HG03103 (cell line): ENCODE data around the gene LSR.

Experiments used
- ATAC-seq: cut with Tn5 transposase; IDR thresholded peaks from one replicate; pipeline ENCODE4 v1.9.1; 2021; ENCODE audit warnings: low read depth; ENCODE audit not compliant: unreplicated experiment

Gene LSR

DNA sequence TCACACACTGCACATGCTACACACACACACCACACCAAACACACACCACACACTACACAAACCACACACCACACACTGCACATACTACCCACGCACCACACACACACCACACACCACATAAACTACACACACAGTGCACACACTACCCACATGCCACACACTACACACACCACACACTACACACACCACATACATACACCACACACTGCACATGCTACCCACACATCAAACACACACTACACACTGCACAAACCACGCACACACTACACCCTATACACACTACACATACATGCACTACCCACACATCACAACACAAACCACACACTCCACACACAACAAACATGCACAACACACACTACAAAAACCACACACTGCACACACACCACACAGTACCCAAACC, 49.1 kb downstream of the LSR start:
- no peak for ATAC-seq

DNA sequence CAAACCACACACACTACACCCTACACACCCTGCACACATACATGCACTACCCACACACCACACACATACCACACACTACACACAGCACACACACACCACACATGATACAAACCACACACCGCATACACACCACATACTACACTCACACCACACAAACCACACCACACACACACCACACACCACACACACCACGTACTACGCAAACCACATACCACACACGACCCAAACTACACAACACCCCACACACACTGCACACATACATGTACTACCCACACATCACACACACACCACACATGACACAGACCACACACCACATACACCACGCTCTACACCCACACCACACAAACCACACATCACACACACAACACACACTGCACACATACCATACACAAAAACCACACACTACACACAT, 49.8 kb downstream of the LSR start:
- ATAC-seq: no peak

DNA sequence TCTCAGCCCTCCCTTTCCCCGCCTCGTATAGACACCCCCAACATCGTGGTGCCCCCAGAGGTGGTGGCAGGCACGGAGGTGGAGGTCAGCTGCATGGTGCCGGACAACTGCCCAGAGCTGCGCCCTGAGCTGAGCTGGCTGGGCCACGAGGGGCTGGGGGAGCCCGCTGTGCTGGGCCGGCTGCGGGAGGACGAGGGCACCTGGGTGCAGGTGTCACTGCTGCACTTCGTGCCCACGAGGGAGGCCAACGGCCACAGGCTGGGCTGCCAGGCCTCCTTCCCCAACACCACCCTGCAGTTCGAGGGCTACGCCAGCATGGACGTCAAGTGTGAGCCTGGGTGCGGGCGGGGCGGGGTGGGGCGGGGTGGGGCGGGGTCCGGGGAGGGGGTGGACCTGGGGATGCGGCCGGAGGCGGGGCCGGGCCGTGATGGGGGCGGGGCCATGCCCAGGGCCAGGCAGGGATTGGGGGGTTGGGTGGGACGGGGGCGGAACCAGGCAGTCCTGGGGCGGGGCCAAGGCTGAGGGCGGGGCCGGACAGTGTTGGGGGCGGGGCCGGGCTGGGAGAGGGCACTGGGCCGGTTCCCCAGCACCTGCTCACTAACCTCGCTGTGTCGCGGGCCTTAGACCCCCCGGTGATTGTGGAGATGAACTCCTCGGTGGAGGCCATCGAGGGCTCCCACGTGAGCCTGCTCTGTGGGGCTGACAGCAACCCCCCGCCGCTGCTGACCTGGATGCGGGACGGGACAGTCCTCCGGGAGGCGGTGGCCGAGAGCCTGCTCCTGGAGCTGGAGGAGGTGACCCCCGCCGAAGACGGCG, 50.9 kb downstream of the LSR start:
- no peak for ATAC-seq

DNA sequence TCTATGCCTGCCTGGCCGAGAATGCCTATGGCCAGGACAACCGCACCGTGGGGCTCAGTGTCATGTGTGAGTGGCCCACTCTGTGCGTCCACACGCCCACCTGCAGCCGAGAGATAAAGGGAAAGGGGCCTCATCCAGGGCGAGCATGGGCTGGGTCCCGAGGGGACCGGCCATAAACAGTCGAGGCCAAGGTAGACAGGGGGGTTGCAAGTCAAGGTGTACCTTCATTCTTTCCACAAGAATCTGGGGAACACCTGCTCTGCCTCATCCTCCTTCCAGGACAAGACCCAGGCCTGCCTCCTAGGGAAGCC, 51.5 kb downstream of the LSR start:
- no peak for ATAC-seq

DNA sequence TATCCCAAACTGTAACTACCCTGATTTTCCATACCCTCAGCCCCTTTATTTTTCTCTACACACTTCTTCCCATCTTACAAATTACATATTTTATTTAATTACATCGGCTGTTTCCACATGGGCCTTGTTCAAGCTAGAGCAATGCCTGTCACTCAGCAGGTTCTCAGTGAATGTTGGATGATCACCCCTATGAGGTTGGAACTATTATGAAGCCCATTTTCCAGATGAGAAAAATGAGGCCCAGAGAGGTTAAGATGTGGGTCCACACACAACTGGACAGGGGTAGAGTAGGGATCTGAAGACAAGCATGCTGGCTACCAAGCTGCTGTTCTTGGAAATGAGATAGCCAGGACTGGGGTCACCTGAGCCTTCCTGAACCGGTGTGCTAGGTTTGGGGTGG, 53.2 kb downstream of the LSR start:
- ATAC-seq: no peak

DNA sequence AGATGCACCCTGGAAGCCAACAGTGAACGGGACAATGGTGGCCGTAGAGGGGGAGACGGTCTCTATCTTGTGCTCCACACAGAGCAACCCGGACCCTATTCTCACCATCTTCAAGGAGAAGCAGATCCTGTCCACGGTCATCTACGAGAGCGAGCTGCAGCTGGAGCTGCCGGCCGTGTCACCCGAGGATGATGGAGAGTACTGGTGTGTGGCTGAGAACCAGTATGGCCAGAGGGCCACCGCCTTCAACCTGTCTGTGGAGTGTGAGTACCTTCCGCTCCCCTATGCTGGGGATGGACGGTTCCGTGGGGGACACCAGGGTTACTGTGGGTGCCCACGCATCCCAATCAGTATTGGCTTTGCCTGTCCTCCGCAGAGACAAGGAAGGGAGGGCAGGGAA, 53.6 kb downstream of the LSR start:
- no peak for ATAC-seq

DNA sequence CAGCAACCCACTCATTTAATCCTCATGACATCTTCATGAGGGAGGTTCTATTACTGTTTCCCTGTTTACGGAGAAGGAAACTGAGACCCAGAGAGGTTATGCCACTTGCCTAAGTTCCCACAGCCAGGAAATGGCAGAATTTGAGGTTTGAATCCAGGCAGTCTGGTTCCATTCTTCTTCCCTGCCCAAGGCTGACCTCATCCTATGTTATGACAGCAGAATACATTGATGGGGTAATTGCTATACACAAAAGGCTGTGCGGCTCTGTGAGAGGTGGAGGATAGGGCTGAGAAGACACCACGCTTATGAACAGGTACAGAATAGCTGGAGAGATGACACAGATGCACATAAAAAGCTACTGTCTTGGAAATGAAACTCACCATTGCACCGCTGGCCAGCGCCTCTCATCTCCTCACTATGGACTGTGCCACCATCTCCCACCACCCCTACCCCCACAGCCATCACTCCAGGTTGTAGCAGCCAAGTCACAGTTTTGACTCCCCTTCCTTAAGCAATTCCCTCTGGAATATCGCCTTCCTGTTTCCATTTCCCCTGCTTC, 54.6 kb downstream of the LSR start:
- no peak for ATAC-seq

DNA sequence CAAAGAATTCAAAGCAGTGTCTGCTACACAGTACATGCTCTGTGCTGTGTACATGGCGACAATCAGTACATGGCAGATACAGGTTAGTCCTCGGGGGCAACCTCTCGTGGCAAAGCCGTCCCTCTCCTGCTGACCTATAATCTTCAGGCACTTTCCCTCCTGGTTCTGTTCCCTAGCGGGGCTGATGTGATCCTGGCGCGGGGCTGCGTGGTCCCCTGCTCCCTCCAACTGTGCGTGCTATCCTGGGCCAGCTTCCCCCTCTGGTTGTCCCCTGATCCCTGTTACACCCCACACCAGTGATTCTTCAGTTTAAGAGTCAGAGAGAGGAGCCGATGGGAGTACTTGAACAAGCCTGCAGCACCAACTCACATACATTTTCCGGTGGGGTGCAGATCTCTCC, 55.2 kb downstream of the LSR start:
- ATAC-seq: no peak

DNA sequence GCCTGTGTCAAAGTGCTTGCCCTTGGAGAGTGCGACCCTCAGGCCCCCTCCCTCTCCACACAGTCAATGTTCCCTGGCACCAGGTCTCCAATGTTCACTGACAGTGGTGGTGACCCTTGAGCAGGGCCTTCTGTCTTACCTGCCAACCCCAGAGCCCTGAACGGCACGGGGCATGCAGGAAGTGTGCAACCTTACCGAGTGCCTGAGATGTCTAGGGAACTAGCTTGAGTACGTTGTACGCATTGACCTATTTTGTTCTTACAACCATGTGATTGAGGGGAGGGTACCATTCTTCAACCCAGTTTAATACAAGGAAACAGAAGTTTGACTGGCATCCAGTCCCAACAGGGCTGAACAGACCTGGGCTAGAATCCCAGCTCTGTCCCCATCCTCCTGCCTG, 56.4 kb downstream of the LSR start:
- ATAC-seq: no peak

DNA sequence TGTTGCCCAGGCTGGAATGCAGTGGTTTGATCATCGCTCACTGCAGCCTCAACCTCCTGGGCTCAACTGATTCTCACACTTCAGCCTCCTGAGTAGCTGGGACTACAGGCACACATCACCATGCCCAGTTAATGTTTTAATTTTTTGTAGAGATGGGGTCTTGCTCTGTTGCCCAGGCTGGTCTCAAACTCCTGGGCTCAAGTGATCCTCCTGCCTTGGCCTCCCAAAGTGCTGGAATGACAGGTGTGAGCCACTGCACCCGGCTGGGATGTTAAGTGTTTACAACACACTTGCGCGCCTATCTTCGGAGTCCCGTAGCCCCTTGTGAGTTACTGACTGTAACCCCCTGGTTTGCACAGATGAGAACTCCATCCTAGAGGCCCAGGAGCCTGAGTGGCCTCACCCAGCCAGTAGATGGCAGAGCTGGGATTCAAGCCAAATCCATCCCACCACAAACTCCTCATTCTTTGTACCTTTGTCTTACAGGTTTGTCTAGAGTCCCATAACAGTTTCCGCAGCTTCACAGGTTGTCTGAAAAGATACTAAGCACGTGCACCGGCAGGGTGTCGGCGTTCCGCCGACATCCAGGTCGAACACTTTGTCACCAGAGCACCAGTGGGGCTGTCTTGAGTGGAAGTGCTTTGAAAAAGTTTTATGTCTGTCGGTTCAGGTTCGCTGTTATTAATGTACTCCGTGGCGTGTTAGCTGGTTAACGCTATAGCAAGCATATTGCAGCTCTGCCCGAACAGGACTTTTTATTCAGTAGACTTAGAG, 57.9 kb downstream of the LSR start:
- ATAC-seq: no peak

DNA sequence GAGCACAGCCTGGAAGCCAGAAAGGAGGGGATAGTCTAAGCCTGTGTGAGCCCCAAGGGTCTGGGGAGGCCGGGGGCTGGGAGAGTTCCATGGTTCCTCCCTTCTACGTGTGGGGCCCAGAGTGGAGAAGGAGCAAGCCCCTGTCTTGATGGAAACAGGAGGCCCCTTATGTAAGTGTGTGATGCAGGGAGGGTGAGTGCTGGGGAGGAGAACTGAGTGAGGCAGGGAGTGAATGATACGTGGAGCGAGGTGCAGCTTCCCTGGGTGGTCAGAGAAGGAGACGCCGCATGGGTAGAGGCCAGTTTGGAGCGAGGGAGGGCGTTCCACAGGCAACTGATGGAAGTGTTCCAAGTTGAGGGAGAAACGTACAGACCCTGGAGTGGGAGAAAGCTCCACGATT, 59.1 kb downstream of the LSR start:
- ATAC-seq: no peak

DNA sequence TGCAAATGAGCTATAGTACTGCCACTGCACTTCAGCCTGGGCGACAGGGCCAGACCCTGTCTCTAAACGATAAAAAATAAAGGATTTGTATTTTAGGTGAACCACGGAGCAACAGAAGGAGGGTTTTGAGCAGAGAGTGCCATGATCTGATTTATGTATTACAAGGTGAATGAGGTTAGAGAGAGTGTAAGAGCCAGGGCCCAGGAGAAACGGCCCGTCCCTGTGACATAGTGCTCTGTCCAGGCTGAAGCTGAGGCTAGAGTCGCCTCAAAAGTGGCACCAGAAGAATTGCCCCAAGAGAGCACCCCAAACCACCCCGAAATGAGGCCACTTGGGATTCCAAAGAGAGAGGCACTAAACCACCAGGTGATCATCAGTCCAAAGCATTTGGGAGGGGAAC, 60.1 kb downstream of the LSR start:
- no peak for ATAC-seq

DNA sequence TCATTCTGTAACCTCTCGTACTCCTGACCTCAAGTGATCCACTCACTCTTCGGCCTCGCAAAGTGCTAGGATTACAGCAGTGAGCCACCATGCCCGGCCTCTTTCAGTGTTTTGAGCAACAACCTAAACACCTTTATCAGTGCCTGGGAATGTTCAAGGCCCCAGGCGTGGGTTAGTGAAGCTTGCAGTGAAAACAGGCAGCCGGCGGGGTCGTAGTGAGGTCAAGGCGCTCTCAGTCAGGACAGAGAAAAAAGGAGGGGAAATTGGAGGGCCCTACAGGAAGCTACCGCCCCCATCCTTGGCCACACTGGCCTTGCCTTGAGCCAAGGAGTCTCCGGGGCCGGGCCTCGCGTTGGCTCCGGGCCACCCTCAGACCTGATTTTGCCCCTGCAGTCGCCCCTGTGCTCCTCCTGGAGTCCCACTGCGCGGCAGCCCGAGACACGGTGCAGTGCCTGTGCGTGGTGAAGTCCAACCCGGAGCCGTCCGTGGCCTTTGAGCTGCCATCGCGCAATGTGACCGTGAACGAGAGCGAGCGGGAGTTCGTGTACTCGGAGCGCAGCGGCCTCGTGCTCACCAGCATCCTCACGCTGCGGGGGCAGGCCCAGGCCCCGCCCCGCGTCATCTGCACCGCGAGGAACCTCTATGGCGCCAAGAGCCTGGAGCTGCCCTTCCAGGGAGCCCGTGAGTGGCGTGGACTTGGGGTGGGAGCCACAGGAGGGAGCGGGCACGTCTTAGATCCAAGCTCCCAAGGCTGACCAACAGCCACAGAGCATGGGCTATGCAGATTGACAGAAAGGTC, 60.9 kb downstream of the LSR start:
- ATAC-seq: no peak

DNA sequence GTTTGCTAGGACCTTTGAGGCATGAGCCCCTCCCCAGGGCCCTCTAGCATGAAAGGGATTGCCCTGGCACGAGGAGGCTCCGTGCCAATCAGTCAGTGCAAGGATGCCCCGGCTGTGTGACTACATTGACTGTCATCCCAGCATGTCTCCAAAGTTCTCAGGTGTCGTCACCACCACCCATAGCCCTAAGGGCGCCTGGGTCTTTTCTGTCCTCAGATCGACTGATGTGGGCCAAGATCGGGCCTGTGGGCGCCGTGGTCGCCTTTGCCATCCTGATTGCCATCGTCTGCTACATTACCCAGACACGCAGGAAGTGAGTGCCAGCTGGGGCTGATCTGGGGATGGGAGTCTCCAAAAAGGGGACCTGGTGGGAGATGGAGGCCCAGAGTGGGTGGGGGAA, 61.5 kb downstream of the LSR start:
- no peak for ATAC-seq

DNA sequence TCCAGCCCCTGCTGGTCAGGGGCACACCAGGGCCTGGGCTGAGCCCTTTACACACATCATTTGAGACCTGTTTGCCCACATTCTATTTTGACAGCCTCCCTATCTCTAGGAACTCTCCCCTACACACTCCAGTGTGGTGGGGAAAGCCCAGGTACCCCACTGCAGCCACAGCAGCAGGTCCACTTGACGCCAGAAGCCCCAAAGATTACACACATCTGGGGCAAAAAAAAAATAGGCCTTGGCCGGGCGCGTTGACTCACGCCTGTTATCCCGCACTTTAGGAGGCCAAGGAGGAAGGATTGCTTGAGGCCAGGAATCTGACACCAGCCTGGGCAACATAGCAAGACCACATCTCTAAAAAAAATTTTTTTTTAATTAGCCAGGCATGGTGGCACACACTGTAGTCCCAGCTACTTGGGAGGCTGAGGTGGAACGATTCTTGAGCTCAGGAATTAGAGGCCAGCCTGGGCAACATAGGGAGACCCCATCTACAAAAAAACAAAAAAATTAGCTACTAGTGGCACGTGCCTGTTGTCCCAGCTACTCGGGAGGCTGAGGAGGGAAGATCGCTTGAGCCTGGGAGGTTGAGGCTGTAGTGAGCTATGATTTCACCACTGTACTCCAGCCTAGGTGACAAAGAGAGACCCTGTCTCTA, 62.1 kb downstream of the LSR start:
- ATAC-seq: no peak

DNA sequence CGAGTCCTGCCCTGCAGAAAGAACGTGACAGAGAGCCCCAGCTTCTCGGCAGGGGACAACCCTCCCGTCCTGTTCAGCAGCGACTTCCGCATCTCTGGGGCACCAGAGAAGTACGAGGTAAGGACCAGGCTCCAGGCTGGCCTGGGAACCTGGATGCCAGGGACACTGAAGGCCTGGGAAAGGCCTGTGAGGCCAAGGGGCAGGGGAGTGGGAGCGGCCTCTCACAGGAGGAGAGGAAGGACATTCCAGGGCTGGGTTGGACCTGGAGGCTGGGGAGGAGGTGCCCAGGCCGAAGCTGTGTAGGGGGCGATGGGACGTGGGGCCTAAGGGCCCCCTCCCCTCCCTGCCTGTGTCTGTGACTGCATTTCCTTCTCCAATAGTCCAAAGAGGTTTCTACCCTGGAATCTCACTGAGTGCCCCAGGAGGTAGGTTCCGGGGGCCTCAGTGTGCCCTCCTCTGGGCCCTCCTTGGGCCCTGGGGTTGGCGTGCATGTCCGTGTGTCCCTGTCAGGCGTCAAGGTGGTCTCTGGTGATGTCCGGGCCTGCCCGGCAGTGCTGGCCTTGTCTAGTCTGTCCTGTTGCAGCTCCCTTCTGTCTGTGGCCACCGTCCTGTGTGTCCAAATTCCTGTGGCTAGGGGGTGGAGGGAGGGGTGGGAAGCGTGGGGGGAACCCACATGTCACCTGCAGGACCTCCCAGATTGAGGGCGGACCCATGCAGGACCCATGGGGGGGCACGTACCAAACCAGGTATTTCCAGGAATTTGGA, 63.3 kb downstream of the LSR start:
- no peak for ATAC-seq

DNA sequence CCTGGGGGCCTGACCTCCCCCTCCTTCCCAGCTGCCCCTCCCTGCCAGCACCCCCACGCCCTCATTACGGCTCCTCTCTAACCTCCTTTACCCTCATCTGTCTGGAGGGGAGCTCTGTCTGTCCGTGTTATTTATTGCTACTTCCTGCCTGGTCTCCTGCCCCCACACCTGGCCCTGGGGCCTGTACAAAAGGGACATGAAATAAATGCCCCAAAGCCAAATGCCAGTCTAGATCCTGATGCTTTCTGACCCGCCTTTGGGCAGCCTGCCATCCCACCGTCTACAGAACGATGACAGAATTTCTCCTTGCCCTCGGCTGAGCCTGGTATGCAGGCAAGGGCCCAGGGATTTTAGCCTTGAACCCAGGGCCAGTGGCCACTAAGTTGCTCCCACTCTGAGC, 64.8 kb downstream of the LSR start:
- no peak for ATAC-seq

DNA sequence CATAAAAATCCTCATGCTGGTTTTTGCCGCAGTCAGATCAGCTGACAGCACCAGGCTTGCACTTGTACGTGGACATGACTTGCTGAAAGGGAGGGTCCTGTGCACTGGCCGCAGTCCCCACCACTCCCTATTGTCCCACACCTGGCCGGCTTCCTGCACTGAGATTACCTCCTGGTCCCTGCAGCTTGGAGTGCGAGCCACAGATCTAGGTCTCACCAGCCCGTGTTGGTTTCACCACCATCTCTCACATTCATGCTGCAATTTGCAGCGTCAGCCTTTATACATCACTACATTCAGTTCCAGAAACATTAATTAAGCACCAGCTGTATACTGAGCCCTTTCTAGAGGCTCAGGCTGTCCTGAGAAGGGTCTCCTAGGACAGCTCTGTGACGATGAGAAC, 65.2 kb downstream of the LSR start:
- no peak for ATAC-seq

DNA sequence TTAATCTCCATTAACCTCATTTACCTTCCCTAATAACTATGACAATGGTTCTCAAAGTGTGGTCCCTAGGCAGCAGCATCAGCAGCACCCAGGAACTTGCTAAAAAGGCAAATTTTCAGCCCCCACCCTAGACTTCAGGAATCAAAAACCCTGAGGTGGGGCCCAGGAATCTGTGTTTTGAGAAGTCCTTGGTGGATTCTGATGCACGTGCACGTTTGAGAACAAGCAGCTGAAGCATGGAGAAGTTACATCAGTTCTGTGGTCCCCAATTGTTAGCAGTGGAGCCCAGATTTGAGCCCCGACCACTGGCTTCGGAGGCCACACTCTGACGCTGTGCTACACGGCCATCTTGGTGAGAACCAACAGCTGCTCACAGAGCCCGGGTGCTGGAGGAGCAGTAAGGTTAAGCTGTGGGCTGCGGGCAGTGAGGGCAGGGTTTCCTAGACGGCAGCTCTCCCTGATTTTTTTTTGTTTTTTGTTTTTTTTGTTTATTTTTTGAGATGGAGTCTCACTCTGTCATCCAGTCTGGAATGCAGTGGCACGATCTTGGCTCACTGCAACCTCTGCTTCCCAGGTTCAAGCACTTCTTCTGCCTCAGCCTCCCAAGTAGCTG, 66.2 kb downstream of the LSR start:
- ATAC-seq: no peak

DNA sequence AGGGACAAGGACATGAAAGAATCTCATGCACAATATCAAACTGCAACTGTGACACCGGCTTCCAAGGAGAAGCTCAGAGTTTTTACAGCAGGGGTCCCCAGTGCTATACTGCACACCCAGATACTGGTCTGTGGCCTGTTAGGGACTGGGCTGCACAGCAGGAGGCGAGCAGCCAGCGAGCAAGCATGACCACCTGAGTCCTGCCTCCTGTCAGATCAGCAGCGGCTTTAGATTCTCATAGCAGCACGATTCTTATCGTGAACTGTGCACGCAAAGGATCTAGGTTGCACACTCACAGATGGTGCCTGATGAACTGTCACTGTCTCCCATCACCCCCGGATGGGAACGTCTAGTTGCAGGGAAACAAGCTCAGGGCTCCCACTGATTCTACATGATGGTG, 67.1 kb downstream of the LSR start:
- ATAC-seq: no peak
